Choroid plexus epithelial cell (primary cell): Measurements from ENCODE around the gene LRRC4C.

ENCODE experiments used
- DNase-seq: peaks from one replicate; pipeline ENCODE4 v3.0.0-alpha.2; 2010; ENCODE audit warnings: low read depth
- H3K4me3 ChIP-seq: 2 replicates; pipeline ENCODE4 v1.5.1; 2011; ENCODE audit warnings: low read depth, mild to moderate bottlenecking, control low read depth, low read length, moderate library complexity
- CTCF ChIP-seq: conservative IDR thresholded peaks from 2 replicates; pipeline ENCODE4 v1.5.1; 2011; ENCODE audit warnings: low read depth, mild to moderate bottlenecking, control low read depth, inconsistent platforms, low read length, moderate library complexity

Gene LRRC4C

GRCh38 chr11:41459465-41460401, at the start of gene LRRC4C:
Gene LRRC4C (minus strand): TSS chr11:41459652.
- H3K4me3 ChIP-seq, result no peak within 1 kb of the TSS
- no peak for TF ChIP-seq CTCF
- DNase-seq, result no peak

GRCh38 chr11:41508121-41508520, 48.7 kb upstream of the LRRC4C start:
- no peak for TF ChIP-seq CTCF
- no peak overlapping the region for H3K4me3 ChIP-seq

GRCh38 chr11:41499429-41499828, 40.0 kb upstream of the LRRC4C start:
- DNase-seq, result no peak
- no peak overlapping the region for H3K4me3 ChIP-seq
- TF ChIP-seq CTCF, result no peak

More at GRCh38 chr11:41508121-41508520, 48.7 kb upstream of the LRRC4C start:
- no peak for DNase-seq

- H3K4me3 ChIP-seq, result no peak overlapping the region
- TF ChIP-seq CTCF, result no peak
- DNase-seq, result peak; percentile 17
Observed at GRCh38 chr11:41498726-41499125, 39.3 kb upstream of the LRRC4C start.

GRCh38 chr11:41497974-41498373, 38.5 kb upstream of the LRRC4C start:
- peak; percentile 3 for DNase-seq
- no peak for TF ChIP-seq CTCF
- no peak overlapping the region for H3K4me3 ChIP-seq

GRCh38 chr11:41494716-41495115, 35.3 kb upstream of the LRRC4C start:
- no peak for TF ChIP-seq CTCF
- no peak overlapping the region for H3K4me3 ChIP-seq
- no peak for DNase-seq

- no peak for DNase-seq
- no peak overlapping the region for H3K4me3 ChIP-seq
Observed at GRCh38 chr11:41486424-41486823, 27.0 kb upstream of the LRRC4C start.

More at GRCh38 chr11:41486424-41486823, 27.0 kb upstream of the LRRC4C start:
- TF ChIP-seq CTCF, result no peak
